ENCODE measurements around the gene CRB1.

- TF ChIP-seq PATZ1 (CRISPR knock-in tag; IDR thresholded peaks at IDR 0.05; ENCODE audit: borderline replicate concordance): no peak
- no peak for TF ChIP-seq ZNF70 (CRISPR knock-in tag; IDR thresholded peaks at IDR 0.05)
- no peak for TF ChIP-seq ZFP30 (CRISPR knock-in tag; IDR thresholded peaks at IDR 0.05)
- no peak for TF ChIP-seq ESRRG (CRISPR knock-in tag; IDR thresholded peaks at IDR 0.05)
- TF ChIP-seq SNAI2 (CRISPR knock-in tag; IDR thresholded peaks at IDR 0.05): no peak
- TF ChIP-seq ZNF8 (CRISPR knock-in tag; IDR thresholded peaks at IDR 0.05): no peak
- no peak for TF ChIP-seq CSDC2 (CRISPR knock-in tag; IDR thresholded peaks at IDR 0.05)
- TF ChIP-seq ZFP3 (CRISPR knock-in tag; IDR thresholded peaks at IDR 0.05): no peak
Observed at GRCh38 chr1:197462539-197462938, 194.5 kb downstream of the CRB1 start.

Data from SK-N-SH treated with all-trans-retinoic acid at 6 μM for 48 hours (cell line).